Body of pancreas (tissue), 4 donors: ENCODE results near the gene HSPA14. TPM values are rescaled to one million over a fixed set of nuclear protein-coding genes. Genes with fewer than 3 reads are reported as not detected.

ENCODE experiments used
- ATAC-seq: fragments of 150-250 bp; one replicate; pipeline ENCODE4 v1.9.1; 2016
- DNase-seq, 4 donors: peaks; one replicate each; pipeline ENCODE4 v3.0.0-alpha.2; 2019
- H3K27ac ChIP-seq, 4 donors: fragments of 200-600 bp; sonication (generic); 1 replicate in 3 of 4; 2 replicates in 1 of 4; pipeline versions ENCODE4 v1.5.1 to v1.6.1; 2016 to 2019; ENCODE audit warnings: mild to moderate bottlenecking in 1 of 4, mixed read lengths in 1 of 4, moderate library complexity in 1 of 4
- H3K27me3 ChIP-seq, 2 donors: fragments of 200-600 bp; sonication (generic); one replicate each; pipeline ENCODE4 v1.6.0; 2016; ENCODE audit warnings: mild to moderate bottlenecking in 1 of 2
- H3K36me3 ChIP-seq, 2 donors: fragments of 200-600 bp; sonication (generic); replicated peaks in 1 of 2; 2 replicates each; pipeline ENCODE4 v1.5.1; 2016; ENCODE audit warnings: low read depth in 2 of 2; ENCODE audit not compliant: insufficient read depth in 1 of 2
- H3K4me1 ChIP-seq: fragments of 200-600 bp; sonication (generic); one replicate; pipeline ENCODE4 v1.6.0; 2016
- H3K4me3 ChIP-seq, 2 donors: fragments of 200-600 bp; sonication (generic); 1 replicate in 1 of 2; 2 replicates in 1 of 2; pipeline ENCODE4 v1.5.1; 2016 to 2019
- H3K9me3 ChIP-seq, 3 donors: fragments of 200-600 bp; sonication (generic); 1 replicate in 2 of 3; 2 replicates in 1 of 3; pipeline ENCODE4 v1.5.1; 2016
- CTCF ChIP-seq, 7 experiments: fragments of 450-650 bp in 4 of 7; fragments of 200-600 bp in 3 of 7; sonication (generic) in 3 of 7; IDR thresholded peaks; one replicate each; pipeline ENCODE4 v1.5.1; 2016 to 2019; ENCODE audit warnings: antibody characterized with exemption in 7 of 7
- POLR2A ChIP-seq, 3 donors: fragments of 450-650 bp; IDR thresholded peaks; one replicate each; pipeline ENCODE4 v1.6.1; 2016; ENCODE audit warnings: antibody characterized with exemption in 3 of 3, mild to moderate bottlenecking in 2 of 3
- WGBS, 2 donors: methylation state at CpG; one replicate each; pipeline ENCODE4 v1.1.5; 2017; 5-methylcytosine and 5-hydroxymethylcytosine counted together
- intact Hi-C: fragments of 100-400 bp; cut with DNase I; formaldehyde crosslinking; loops from one replicate; pipeline ENCODE4 v1.15.1; 2023
- total RNA-seq, 2 donors: library from RNA; depleted of rRNA; stranded (reverse); fragments of >200 nt; gene quantifications; one replicate each; pipeline ENCODE4 v1.1.0, GENCODE V29; 2016

Gene HSPA14
- total RNA-seq, 2 donors from 2014 or later = 6.6 to 7.8 TPM

GRCh38 chr10:14840178-14840577 is 2.1 kb downstream of the HSPA14 start:
- WGBS, 2 donors = 75 to 84% methylated on average over 2 of the region's 2 CpGs
- no peak for ATAC-seq
- H3K9me3 ChIP-seq = no peaks in the 10 kb centered on the region
- H3K4me3 ChIP-seq = no peak overlapping the region
- no peaks in the 10 kb centered on the region for H3K27me3 ChIP-seq
- DNase-seq = no peak
- no peak overlapping the region for H3K27ac ChIP-seq
- intact Hi-C loops = no loop called here
- peaks cover 0 to 14% of the 10 kb centered on the region in 2 donors for H3K36me3 ChIP-seq
- TF ChIP-seq CTCF (IDR thresholded peaks at IDR 0.05) (no peak), POLR2A (IDR thresholded peaks at IDR 0.05) (no peak)
- H3K4me1 ChIP-seq = peaks cover 23% of the 10 kb centered on the region

- intact Hi-C loops = no loop called here
- Histone ChIP-seq H3K4me1 (peaks cover 7% of the 10 kb centered on the region), H3K9me3 (no peaks in the 10 kb centered on the region), H3K36me3 (peaks cover 0 to 14% of the 10 kb centered on the region in 2 donors), H3K27me3 (no peaks in the 10 kb centered on the region), H3K4me3 (no peak overlapping the region), H3K27ac (no peak overlapping the region)
- ATAC-seq (no peak), DNase-seq (no peak)
- 95 to 96% methylated on average over 15 of the region's 15 CpGs for WGBS, 2 donors
- TF ChIP-seq CTCF (IDR thresholded peaks at IDR 0.05) = no peak
- TF ChIP-seq POLR2A (IDR thresholded peaks at IDR 0.05) = no peak
Measured at GRCh38 chr10:14843327-14843988, 5.4 kb downstream of the HSPA14 start.

GRCh38 chr10:14844948-14845347 is 6.8 kb downstream of the HSPA14 start:
- no peak for DNase-seq
- H3K36me3 ChIP-seq = peaks cover 0 to 14% of the 10 kb centered on the region in 2 donors
- WGBS, 2 donors = 86 to 89% methylated on average over 2 of the region's 2 CpGs
- H3K27me3 ChIP-seq = no peaks in the 10 kb centered on the region
- H3K4me1 ChIP-seq = no peaks in the 10 kb centered on the region
- no peak for ATAC-seq
- no peak overlapping the region for H3K27ac ChIP-seq
- intact Hi-C loops = no loop called here
- TF ChIP-seq CTCF (IDR thresholded peaks at IDR 0.05) (no peak), POLR2A (IDR thresholded peaks at IDR 0.05) (no peak)
- no peak overlapping the region for H3K4me3 ChIP-seq
- no peaks in the 10 kb centered on the region for H3K9me3 ChIP-seq

- intact Hi-C loops = no loop called here
- no peak overlapping the region for H3K4me3 ChIP-seq
- H3K27me3 ChIP-seq = no peaks in the 10 kb centered on the region
- H3K36me3 ChIP-seq = no peaks in the 10 kb centered on the region
- TF ChIP-seq CTCF (IDR thresholded peaks at IDR 0.05) = no peak
- TF ChIP-seq POLR2A (IDR thresholded peaks at IDR 0.05) = no peak
- WGBS, 2 donors = 28 to 38% methylated on average over 3 of the region's 3 CpGs
- ATAC-seq (no peak), DNase-seq (no peak)
- no peaks in the 10 kb centered on the region for H3K4me1 ChIP-seq
- no peak overlapping the region for H3K27ac ChIP-seq
- H3K9me3 ChIP-seq = no peaks in the 10 kb centered on the region
Measured at GRCh38 chr10:14852236-14852635, 14.1 kb downstream of the HSPA14 start.

- WGBS, 2 donors = 79 to 94% methylated on average over 1 of the region's 1 CpG
- no peak for ATAC-seq
Measured at GRCh38 chr10:14855453-14855852, 17.3 kb downstream of the HSPA14 start.

More at GRCh38 chr10:14855453-14855852, 17.3 kb downstream of the HSPA14 start:
- H3K4me1 ChIP-seq = peaks cover 22% of the 10 kb centered on the region
- no peak overlapping the region for H3K27ac ChIP-seq
- H3K36me3 ChIP-seq = no peaks in the 10 kb centered on the region
- H3K4me3 ChIP-seq = no peak overlapping the region
- no peaks in the 10 kb centered on the region for H3K9me3 ChIP-seq
- DNase-seq = no peak
- no peaks in the 10 kb centered on the region for H3K27me3 ChIP-seq
- no peak for TF ChIP-seq CTCF (IDR thresholded peaks at IDR 0.05)
- no peak for TF ChIP-seq POLR2A (IDR thresholded peaks at IDR 0.05)
- intact Hi-C loops = no loop called here
